ENCODE results near the gene ACTMAP. TPM values are rescaled to one million over a fixed set of nuclear protein-coding genes. Genes with fewer than 3 reads are reported as not detected.

ACTMAP gene
- total and polyA plus RNA-seq, 2 of the 13 experiments (the other 11 are each of a cell fraction or from before 2014, with no cell fraction given): 2.2 to 7.9 TPM

- no peak for TF ChIP-seq HNF1A (IDR thresholded peaks at IDR 0.05; ENCODE audit: low read depth)
- peak; percentile 21; the same call in 1 of the 2 replicates for TF ChIP-seq HNF1A (CRISPR knock-in tag; IDR thresholded peaks at IDR 0.05; ENCODE audit: borderline replicate concordance)
- no peak for TF ChIP-seq NR3C1 (CRISPR knock-in tag; IDR thresholded peaks at IDR 0.05)
- no peak for TF ChIP-seq ZNF280D (CRISPR knock-in tag; IDR thresholded peaks at IDR 0.05)
- no peak for TF ChIP-seq DPF2 (CRISPR knock-in tag; IDR thresholded peaks at IDR 0.05; ENCODE audit: borderline replicate concordance, low read depth)
- no peak for TF ChIP-seq ZNF382 (CRISPR knock-in tag; IDR thresholded peaks at IDR 0.05; ENCODE audit: borderline replicate concordance)
- TF ChIP-seq, protein P1, sequence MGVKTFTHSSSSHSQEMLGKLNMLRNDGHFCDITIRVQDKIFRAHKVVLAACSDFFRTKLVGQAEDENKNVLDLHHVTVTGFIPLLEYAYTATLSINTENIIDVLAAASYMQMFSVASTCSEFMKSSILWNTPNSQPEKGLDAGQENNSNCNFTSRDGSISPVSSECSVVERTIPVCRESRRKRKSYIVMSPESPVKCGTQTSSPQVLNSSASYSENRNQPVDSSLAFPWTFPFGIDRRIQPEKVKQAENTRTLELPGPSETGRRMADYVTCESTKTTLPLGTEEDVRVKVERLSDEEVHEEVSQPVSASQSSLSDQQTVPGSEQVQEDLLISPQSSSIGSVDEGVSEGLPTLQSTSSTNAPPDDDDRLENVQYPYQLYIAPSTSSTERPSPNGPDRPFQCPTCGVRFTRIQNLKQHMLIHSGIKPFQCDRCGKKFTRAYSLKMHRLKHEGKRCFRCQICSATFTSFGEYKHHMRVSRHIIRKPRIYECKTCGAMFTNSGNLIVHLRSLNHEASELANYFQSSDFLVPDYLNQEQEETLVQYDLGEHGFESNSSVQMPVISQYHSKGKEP (CRISPR knock-in tag; IDR thresholded peaks at IDR 0.05): no peak
- no peak for TF ChIP-seq FIP1L1 (IDR thresholded peaks at IDR 0.05; ENCODE audit: borderline replicate concordance, insufficient read depth, low read depth, low read length)
- TF ChIP-seq, protein P2, sequence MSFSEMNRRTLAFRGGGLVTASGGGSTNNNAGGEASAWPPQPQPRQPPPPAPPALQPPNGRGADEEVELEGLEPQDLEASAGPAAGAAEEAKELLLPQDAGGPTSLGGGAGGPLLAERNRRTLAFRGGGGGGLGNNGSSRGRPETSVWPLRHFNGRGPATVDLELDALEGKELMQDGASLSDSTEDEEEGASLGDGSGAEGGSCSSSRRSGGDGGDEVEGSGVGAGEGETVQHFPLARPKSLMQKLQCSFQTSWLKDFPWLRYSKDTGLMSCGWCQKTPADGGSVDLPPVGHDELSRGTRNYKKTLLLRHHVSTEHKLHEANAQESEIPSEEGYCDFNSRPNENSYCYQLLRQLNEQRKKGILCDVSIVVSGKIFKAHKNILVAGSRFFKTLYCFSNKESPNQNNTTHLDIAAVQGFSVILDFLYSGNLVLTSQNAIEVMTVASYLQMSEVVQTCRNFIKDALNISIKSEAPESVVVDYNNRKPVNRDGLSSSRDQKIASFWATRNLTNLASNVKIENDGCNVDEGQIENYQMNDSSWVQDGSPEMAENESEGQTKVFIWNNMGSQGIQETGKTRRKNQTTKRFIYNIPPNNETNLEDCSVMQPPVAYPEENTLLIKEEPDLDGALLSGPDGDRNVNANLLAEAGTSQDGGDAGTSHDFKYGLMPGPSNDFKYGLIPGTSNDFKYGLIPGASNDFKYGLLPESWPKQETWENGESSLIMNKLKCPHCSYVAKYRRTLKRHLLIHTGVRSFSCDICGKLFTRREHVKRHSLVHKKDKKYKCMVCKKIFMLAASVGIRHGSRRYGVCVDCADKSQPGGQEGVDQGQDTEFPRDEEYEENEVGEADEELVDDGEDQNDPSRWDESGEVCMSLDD (CRISPR knock-in tag; IDR thresholded peaks at IDR 0.05; ENCODE audit: borderline replicate concordance): no peak
- TF ChIP-seq ZNF746 (CRISPR knock-in tag; IDR thresholded peaks at IDR 0.05): 0 out of 2 replicates have a peak, but pooled peaks have one; percentile 10
- TF ChIP-seq ATRX (CRISPR knock-in tag; IDR thresholded peaks at IDR 0.05; ENCODE audit: borderline replicate concordance): no peak
- no peak for TF ChIP-seq HOXD1 (CRISPR knock-in tag; IDR thresholded peaks at IDR 0.05)
Measured at GRCh38 chr19:40750874-40751537, 729 bp upstream of the ACTMAP start, which contains the start of gene SNRPA (continued).
